Heart left ventricle (tissue), 13 donors: Measurements from ENCODE around the gene FCGR3B.
"Not testable (repeated sequence)": the region's sequence is repeated elsewhere in the genome, so short reads cannot be mapped to it uniquely, and the experiment has no call there.

Source experiments
- CTCF ChIP-seq, 12 donors: fragments of 200-600 bp; sonication (generic) in 4 of 12; IDR thresholded peaks; one replicate each; pipeline versions ENCODE4 v1.5.0 to v1.8.0; 2018 to 2022; ENCODE audit warnings: antibody characterized with exemption in 12 of 12, mild to moderate bottlenecking in 5 of 12
- POLR2A ChIP-seq, 2 donors: fragments of 450-650 bp; IDR thresholded peaks; one replicate each; pipeline ENCODE4 v1.6.1; 2017; ENCODE audit warnings: antibody characterized with exemption in 2 of 2, mild to moderate bottlenecking in 2 of 2, moderate library complexity in 2 of 2
- donor health status: ischemic (EF 13 %, LVEDD 7.1; RV severe dilation, severe dysfunction).
- donor health status: DM: no; HTN: yes; CAD: no.
- donor health status: DM: no; HTN: no; CAD: no.
- donor health status: ischemic (EF 25% LVEDD 6.9; RV normal size, moderate dysfunction).
- donor health status: ischemic (EF 25% LVEDD 5.7; RV mildly dilated, moderate dysfunction).
- donor health status: ischemic (EF 35%, LVEDD 5.7; RV mildly dilated, moderate dysfunction).
- donor health status: nonischemic (EF 11% LVEDD 7.7; RV severe dilation, severe dysfunction).
- donor health status: DM: yes; HTN: yes; CAD: no.
- donor health status: PGD.
- donor health status: ischemic (EF 29% LVEDD 5.4; RV normal size, mild dysfunction).
- donor health status: nonischemic (EF 23%, LVEDD 6.1; RV moderate dilation, normal function).

- TF ChIP-seq CTCF, POLR2A (IDR thresholded peaks at IDR 0.05): not testable (repeated sequence)
Observed at GRCh38 chr1:161593092-161593755, 37.8 kb downstream of the FCGR3B start.
